ENCODE results near the gene ENAH. TPM values are rescaled to one million over a fixed set of nuclear protein-coding genes. Genes with fewer than 3 reads are reported as not detected.
"Not testable (repeated sequence)": the region's sequence is repeated elsewhere in the genome, so short reads cannot be mapped to it uniquely, and the experiment has no call there.

The ENAH gene
- total and polyA plus RNA-seq, 4 donors, result 15.5 to 89.4 (median 48.4) TPM

DNA sequence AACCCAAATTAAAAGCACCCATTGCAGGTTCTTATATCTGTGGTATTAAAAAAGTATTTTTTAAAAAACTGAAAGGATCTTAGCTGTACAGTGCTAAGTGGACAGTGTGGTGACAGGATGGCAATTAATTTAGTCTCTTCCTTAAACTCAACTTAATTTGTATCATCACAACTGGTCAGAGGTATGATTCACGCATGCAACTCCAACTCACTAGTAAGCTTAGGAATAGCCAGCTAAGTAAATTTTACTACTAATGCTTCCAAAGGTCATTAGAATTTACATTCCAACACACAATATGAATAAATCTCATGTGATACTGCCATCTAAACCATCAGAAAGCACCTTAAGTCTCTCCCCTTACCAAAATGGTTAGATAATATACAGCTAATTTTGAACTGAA lies 35.4 kb downstream of the ENAH start:
- TF ChIP-seq, protein P1, sequence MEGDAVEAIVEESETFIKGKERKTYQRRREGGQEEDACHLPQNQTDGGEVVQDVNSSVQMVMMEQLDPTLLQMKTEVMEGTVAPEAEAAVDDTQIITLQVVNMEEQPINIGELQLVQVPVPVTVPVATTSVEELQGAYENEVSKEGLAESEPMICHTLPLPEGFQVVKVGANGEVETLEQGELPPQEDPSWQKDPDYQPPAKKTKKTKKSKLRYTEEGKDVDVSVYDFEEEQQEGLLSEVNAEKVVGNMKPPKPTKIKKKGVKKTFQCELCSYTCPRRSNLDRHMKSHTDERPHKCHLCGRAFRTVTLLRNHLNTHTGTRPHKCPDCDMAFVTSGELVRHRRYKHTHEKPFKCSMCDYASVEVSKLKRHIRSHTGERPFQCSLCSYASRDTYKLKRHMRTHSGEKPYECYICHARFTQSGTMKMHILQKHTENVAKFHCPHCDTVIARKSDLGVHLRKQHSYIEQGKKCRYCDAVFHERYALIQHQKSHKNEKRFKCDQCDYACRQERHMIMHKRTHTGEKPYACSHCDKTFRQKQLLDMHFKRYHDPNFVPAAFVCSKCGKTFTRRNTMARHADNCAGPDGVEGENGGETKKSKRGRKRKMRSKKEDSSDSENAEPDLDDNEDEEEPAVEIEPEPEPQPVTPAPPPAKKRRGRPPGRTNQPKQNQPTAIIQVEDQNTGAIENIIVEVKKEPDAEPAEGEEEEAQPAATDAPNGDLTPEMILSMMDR (IDR thresholded peaks at IDR 0.05; ENCODE audit: control extremely low read depth, extremely low read depth), result no peak
- H3K27ac ChIP-seq (ENCODE audit: low read depth in 1 of 2, low read length in 1 of 2), result no peak overlapping the region

DNA sequence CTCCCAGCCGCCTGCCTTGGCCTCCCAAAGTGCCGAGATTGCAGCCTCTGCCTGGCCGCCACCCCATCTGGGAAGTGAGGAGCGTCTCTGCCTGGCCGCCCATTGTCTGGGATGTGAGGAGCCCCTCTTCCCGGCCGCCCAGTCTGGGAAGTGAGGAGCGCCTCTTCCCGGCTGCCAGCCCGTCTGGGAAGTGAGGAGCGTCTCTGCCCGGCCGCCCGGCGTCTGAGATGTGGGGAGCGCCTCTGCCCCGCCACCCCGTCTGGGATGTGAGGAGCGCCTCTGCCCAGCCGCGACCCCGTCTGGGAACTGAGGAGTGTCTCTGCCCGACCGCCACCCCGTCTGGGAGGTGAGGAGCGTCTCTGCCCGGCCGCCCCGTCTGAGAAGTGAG lies 37.5 kb downstream of the ENAH start:
- not testable (repeated sequence) for H3K27me3 ChIP-seq (ENCODE audit: control insufficient read depth in 3 of 3, insufficient read depth in 3 of 3, low read length in 2 of 3); H3K9ac ChIP-seq (ENCODE audit: insufficient read depth in 1 of 2, low read length in 2 of 2); ATAC-seq (ENCODE audit: insufficient read depth, low FRiP score); H3K36me3 ChIP-seq (ENCODE audit: control insufficient read depth in 4 of 4, insufficient read depth in 4 of 4, low read length in 4 of 4); H3K27ac ChIP-seq (ENCODE audit: low read depth in 1 of 2, low read length in 1 of 2); H3K4me3 ChIP-seq; DNase-seq; H3K9me3 ChIP-seq (ENCODE audit: control insufficient read depth in 4 of 4, insufficient read depth in 3 of 4, low read length in 3 of 4)
- H3K4me1 ChIP-seq (ENCODE audit: control insufficient read depth in 5 of 5, insufficient read depth in 5 of 5, low read length in 5 of 5), result peaks cover 1 to 30% (median 19%) of the 10 kb centered on the region in 5 donors
- 98% methylated on average over 11 to 27 of the region's 29 CpGs for WGBS, 2 donors

More for the DNA sequence above, 35.4 kb downstream of the ENAH start:
- Histone ChIP-seq H3K4me3 (no peak overlapping the region), H3K9ac (ENCODE audit: insufficient read depth in 1 of 2, low read length in 2 of 2) (no peak overlapping the region), H3K36me3 (ENCODE audit: control insufficient read depth in 4 of 4, insufficient read depth in 4 of 4, low read length in 4 of 4) (peaks cover 0 to 4% (median 2%) of the 10 kb centered on the region in 4 donors), H3K4me1 (ENCODE audit: control insufficient read depth in 5 of 5, insufficient read depth in 5 of 5, low read length in 5 of 5) (peaks cover 0 to 23% (median 18%) of the 10 kb centered on the region in 5 donors), H3K27me3 (ENCODE audit: control insufficient read depth in 3 of 3, insufficient read depth in 3 of 3, low read length in 2 of 3) (no peaks in the 10 kb centered on the region), H3K9me3 (ENCODE audit: control insufficient read depth in 4 of 4, insufficient read depth in 3 of 4, low read length in 3 of 4) (no peaks in the 10 kb centered on the region)
- ATAC-seq (ENCODE audit: insufficient read depth, low FRiP score) (no peak), DNase-seq (no peak)
- 80 to 91% methylated on average over 1 of the region's 1 CpG for WGBS, 2 donors

DNA sequence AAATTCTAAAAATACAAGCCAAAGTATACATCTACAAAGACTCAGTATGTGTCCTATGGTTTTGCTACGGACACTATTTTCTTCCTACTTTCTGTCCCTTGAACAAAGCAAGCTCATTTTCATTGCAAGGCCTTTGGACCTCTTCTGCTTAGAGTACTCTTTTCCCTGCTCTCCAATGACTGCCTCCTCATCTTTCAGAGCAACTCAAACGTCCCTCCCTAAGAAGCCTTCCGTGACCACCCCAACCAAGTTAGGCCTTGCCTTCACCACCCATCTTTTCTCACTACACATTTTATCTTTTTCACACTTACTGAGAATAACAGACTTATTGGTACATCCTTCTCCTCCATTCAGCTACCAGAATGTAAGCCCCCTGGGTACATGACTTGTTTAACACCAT lies 39.9 kb downstream of the ENAH start:
- H3K27me3 ChIP-seq (ENCODE audit: control insufficient read depth in 3 of 3, insufficient read depth in 3 of 3, low read length in 2 of 3), result no peaks in the 10 kb centered on the region
- ATAC-seq (ENCODE audit: insufficient read depth, low FRiP score) (no peak), DNase-seq (no peak)
- peak overlapping the region in 1 of 2 donors; percentile 53 for H3K27ac ChIP-seq (ENCODE audit: low read depth in 1 of 2, low read length in 1 of 2)
- H3K9ac ChIP-seq (ENCODE audit: insufficient read depth in 1 of 2, low read length in 2 of 2), result no peak overlapping the region
- WGBS, 2 donors, result 68 to 86% methylated on average over 3 of the region's 3 CpGs
- H3K36me3 ChIP-seq (ENCODE audit: control insufficient read depth in 4 of 4, insufficient read depth in 4 of 4, low read length in 4 of 4), result peaks cover 0 to 3% (median 0%) of the 10 kb centered on the region in 4 donors
- no peaks in the 10 kb centered on the region for H3K9me3 ChIP-seq (ENCODE audit: control insufficient read depth in 4 of 4, insufficient read depth in 3 of 4, low read length in 3 of 4)
- no peak overlapping the region for H3K4me3 ChIP-seq
- TF ChIP-seq, protein P1 (IDR thresholded peaks at IDR 0.05; ENCODE audit: control extremely low read depth, extremely low read depth), result no peak
- peaks cover 1 to 26% (median 12%) of the 10 kb centered on the region in 5 donors for H3K4me1 ChIP-seq (ENCODE audit: control insufficient read depth in 5 of 5, insufficient read depth in 5 of 5, low read length in 5 of 5)

DNA sequence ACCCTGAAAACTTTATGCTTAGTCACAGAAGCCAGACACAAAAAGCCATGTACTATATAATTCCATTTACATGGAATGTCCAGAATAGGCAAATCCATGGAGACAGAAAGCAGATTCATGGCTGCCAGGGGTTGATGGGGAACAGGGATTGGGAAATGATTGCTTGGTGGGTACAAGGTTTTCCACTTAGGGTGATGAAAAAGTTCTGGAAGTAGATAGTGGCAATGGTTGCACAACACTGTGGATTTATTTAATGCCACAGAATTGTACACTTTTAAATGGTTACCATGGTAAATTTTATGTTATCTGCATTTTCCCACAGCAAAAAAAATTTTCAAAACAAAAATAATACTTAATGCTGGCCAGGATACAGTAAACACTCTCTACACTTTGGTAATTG lies 40.6 kb downstream of the ENAH start:
- H3K9ac ChIP-seq (ENCODE audit: insufficient read depth in 1 of 2, low read length in 2 of 2), result no peak overlapping the region
- peaks cover 0 to 28% (median 15%) of the 10 kb centered on the region in 5 donors for H3K4me1 ChIP-seq (ENCODE audit: control insufficient read depth in 5 of 5, insufficient read depth in 5 of 5, low read length in 5 of 5)
- no peaks in the 10 kb centered on the region for H3K9me3 ChIP-seq (ENCODE audit: control insufficient read depth in 4 of 4, insufficient read depth in 3 of 4, low read length in 3 of 4)
- DNase-seq (peak in 2 of 3 donors; percentile 76 to 81), ATAC-seq (ENCODE audit: insufficient read depth, low FRiP score) (no peak)
- H3K27ac ChIP-seq (ENCODE audit: low read depth in 1 of 2, low read length in 1 of 2), result peak overlapping the region; percentile 16 to 40
- peaks cover 0 to 3% (median 0%) of the 10 kb centered on the region in 4 donors for H3K36me3 ChIP-seq (ENCODE audit: control insufficient read depth in 4 of 4, insufficient read depth in 4 of 4, low read length in 4 of 4)
- H3K27me3 ChIP-seq (ENCODE audit: control insufficient read depth in 3 of 3, insufficient read depth in 3 of 3, low read length in 2 of 3), result no peaks in the 10 kb centered on the region
- TF ChIP-seq, protein P1 (IDR thresholded peaks at IDR 0.05; ENCODE audit: control extremely low read depth, extremely low read depth), result no peak
- no peak overlapping the region for H3K4me3 ChIP-seq

Measured in lung (tissue), 12 donors.